Measurements from ENCODE around the gene INHBB.

Gene INHBB

DNA sequence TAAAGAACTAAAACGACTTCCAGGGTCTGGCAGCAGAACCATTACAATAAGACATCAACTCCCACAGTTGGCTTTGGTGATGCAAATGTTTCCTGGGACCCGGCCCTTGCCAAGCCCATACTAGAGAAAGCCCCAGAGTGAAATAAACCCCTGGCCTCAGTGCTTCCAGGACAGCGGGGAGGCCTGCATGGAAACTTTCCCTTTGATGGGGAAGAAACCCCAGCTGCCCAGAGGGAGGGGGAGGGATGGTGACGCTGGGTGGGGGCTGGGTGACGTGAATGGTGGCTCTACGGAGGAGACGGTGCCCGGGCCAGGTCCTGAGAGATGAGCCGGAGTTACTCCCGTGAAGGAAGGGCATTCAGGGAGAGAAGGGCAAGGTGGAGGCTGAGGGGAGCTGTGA is 27.5 kb downstream of the INHBB start:
- H3K4me3 ChIP-seq (ENCODE audit: low read length) = no peak overlapping the region
- DNase-seq (ENCODE audit: low read depth, low spot score) = no peak

DNA sequence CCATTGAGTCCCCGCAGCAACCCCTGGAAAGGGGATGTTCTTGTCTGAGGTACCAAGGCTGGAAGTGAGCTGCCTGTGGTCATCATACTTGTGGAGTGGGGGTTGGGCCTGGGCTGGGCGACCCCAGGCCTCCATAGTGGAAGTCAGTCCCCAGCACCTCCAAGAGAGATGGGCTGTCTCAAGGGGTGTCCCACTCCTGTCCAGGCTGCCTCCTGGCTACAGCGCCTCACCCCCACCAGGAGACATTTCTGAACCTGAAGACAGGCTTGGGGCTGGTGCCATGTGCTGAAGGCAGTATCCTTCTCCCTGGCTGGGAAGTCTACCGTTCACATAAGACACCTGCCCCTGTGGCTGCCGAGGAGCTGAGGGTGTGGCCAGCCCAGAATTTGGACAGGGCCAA is 28.9 kb downstream of the INHBB start:
- no peak for DNase-seq (ENCODE audit: low read depth, low spot score)
- no peak overlapping the region for H3K4me3 ChIP-seq (ENCODE audit: low read length)

GRCh38 chr2:120375251-120376020 is 29.5 kb downstream of the INHBB start:
- no peak overlapping the region for H3K4me3 ChIP-seq (ENCODE audit: low read length)
- DNase-seq (ENCODE audit: low read depth, low spot score) = no peak

GRCh38 chr2:120376101-120376500 is 30.2 kb downstream of the INHBB start:
- DNase-seq (ENCODE audit: low read depth, low spot score) = no peak
- H3K4me3 ChIP-seq (ENCODE audit: low read length) = no peak overlapping the region

DNA sequence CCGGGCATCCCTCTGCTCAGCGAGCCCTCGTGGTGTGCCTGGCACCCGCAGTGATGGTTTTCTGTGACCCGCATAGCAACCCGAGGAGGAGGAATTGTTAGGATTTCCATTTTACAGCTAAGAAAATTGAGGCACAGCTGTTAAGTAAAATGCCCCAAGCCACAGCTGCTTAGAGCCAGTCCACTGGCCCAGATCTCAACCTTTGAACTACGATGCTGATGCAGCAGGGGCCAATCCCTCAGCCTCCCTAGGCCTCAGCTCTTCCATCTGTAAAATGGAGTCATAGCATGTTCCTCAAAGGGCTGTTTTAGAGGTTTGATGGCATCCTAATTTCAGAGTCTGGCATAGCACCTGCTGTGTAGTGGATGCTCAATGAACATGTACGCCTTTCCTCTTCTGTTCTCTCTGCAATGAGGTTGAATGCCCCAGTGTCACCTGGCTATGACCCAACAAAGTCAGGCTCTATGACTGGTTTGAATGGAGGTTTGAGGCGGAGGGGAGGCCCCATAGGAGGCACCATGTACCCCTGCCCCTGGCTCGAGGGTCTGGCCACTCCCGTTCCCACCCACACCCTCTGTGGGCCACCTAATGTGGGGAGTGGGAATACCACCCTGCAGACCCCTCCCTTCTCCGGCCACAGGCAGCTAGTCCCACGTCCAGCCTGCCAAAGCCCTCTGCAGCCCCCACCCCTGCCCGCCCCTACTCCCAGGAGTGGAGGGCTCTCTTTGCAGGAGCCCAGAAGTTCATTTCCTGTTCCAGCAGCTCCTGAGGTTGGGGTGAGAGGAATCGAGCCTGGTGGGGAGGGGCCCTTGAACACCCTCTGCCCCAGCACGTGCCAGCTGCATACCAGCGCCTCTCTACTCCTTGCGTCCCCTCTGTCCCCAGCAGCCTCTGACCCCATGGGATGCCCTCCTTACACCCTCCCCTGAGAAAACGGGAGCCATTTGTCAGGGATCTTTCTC is 31.0 kb downstream of the INHBB start:
- no peak for DNase-seq (ENCODE audit: low read depth, low spot score)
- no peak overlapping the region for H3K4me3 ChIP-seq (ENCODE audit: low read length)

GRCh38 chr2:120378605-120379004 is 32.7 kb downstream of the INHBB start:
- H3K4me3 ChIP-seq (ENCODE audit: low read length) = no peak overlapping the region

DNA sequence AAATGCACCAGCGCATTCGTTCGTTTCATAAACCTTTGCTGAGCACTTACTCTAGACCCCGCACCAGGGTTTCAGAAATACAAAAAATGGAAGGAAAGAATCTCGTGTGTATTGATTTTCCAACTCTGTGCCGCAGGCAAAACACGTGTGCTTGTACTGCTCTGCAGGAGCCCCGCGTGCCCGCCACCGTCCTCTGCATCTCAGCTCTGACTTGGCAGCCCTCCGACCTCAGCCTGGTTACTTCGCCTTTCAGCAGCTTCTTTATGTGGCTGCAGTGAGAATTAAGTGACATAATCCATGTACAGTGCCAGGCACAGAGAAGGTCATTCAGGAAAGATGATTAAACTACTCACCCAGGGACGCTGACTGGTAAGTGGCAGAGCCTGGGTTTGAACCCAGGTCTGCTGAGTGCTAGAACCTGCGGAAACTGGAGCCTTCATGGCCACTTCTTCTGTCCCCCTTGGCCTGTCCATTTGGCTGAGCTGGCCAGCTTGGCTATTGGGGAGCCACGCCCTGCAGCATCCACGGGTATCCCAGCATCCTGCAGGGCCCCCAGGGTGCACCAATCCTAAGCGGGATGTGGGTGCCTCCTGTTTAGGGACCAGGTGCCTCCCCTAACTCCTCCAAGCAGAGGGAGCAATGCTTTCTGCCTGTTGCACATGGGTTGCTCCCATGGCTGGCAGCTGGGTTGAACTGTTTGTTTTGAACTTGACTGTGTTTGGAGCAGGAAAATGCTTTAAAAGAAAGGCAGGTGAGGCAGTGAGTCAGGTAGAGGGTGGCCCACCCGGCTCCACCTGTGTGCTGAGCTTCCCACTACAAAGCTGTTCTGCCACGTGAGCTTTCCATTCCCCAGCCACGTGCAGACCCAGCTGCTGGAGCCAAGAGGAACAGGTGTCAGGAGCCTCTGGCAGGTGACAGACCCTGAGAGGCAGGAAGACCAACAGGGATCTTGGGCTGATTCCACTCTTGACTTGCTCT is 34.3 kb downstream of the INHBB start:
- no peak overlapping the region for H3K4me3 ChIP-seq (ENCODE audit: low read length)
- DNase-seq (ENCODE audit: low read depth, low spot score) = no peak

More at GRCh38 chr2:120378605-120379004, 32.7 kb downstream of the INHBB start:
- no peak for DNase-seq (ENCODE audit: low read depth, low spot score)

GRCh38 chr2:120381192-120381591 is 35.3 kb downstream of the INHBB start:
- H3K4me3 ChIP-seq (ENCODE audit: low read length) = no peak overlapping the region
- no peak for DNase-seq (ENCODE audit: low read depth, low spot score)

- H3K4me3 ChIP-seq (ENCODE audit: low read length) = no peak overlapping the region
- DNase-seq (ENCODE audit: low read depth, low spot score) = no peak
Observed at GRCh38 chr2:120381661-120382060, 35.7 kb downstream of the INHBB start.

DNA sequence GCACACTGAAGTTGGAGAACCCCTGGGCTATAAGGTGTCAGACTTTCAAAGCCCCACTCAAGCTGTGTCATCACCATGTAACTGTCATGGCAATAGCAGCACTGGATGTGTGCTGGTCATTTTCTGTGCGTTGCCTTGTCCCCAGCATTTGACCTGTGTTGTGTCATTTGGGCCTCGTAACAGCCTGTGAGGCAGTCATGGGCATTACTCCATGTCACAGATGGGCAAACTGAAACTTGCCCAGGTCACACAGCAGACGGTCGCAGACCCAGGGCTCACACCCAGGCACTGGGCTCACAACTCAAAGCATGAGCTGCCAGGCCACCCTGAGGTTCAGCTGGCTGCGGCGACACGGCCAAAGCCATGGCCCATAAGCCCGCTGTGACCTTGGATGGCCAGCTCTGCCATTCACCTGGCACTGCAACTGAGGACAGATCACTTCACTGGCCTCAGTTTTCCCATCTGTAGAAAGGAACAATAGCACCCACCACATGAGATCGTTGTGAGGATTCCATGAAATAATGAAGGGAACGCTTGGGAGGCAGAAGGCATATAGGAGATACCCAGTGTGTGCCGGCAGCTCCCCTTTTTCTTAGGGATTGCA is 36.7 kb downstream of the INHBB start:
- no peak for DNase-seq (ENCODE audit: low read depth, low spot score)
- no peak overlapping the region for H3K4me3 ChIP-seq (ENCODE audit: low read length)

DNA sequence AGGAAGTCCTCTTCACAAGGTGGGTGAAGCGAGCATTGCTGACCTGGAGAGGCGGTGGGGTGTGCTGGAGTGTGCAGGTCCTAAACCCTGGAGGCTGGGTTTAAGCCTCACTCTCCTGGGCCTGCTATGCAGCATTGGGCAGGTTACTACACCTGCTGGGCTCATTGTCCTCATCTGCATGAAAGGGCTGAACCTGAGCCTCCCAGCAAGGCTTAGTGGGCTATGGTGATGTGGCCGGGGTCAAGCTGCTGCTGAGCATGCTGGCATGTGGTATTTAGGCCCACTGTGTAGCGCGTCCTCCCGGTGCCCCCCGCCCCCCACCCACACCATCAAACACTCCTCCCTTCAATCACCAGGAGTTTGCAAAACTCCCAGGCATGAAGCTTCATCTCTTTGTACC is 37.3 kb downstream of the INHBB start:
- H3K4me3 ChIP-seq (ENCODE audit: low read length) = no peak overlapping the region
- no peak for DNase-seq (ENCODE audit: low read depth, low spot score)

DNA sequence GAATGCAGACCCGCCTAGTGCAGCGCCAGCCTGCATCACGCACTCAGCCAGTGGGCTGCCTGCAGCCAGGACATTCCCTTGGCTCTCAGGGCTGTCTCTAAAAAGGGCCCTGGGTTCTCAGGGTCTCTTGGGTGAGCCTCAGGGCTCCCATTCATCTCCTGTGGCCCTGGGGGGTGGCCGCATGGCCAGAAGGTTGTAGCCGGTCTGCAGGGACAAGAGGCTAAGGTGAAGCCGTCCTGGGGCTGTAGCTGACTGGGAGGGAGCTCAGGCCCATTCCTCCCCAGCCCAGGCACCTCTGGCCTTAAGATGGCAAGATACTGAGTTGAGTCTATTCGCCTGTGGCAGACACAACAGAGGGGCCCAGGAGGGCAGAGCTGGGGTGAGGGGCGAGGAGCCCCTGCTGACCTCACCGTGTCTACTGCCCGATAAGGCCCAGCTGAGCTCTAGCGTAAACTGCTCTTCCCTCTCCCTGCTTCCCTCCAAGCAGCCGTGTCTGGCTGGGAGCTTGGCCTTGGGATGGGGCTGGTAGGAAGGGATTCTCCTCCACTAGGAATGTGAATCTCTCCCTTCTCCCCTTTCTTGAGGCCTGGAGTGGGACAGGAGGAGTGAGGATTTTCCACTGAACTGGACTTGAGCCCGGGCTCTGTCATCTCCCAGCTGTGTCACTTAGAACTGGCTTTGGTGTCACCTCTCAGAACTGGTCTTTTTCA is 37.9 kb downstream of the INHBB start:
- no peak overlapping the region for H3K4me3 ChIP-seq (ENCODE audit: low read length)
- DNase-seq (ENCODE audit: low read depth, low spot score) = no peak

DNA sequence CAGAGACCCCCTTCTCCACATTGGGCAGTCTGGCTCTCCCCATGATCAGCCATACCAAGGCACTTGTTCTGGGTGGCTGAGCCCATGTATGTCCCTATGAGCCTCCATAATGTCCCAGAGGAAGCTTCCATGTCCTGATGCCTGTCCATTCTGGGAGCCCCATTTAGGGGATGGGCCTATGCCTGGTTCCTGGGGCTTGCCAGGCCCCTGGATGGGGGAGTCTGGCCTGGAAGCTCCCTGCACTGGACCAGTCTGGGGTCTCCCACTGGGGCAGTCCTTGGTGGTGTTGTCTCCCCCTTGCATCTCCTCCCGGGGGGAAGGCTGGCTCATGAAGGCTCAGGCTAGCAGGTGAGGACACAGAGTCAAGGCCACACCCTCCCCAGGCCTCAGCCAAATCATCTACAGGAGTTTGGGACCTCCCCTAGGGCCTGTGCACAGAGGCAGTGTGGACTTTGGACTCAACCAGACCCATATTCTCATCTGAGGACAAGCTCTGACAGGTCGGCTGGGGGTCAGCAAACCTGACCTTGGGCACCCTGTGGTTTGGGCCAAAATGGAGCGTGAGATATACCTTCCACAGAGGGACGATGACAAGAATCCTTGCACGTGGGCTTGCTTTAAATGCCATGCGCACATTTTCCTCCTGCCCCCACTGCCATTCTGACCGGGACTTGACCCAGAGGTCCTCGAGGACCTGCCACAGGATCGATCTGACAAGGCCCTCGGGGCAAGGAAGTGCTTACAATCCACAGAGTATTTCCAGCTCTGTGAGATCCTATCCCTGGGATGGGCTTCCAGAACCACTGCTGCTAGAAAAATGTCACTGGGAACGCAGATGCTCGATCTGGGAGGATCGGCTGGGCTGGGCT is 38.8 kb downstream of the INHBB start:
- no peak for DNase-seq (ENCODE audit: low read depth, low spot score)
- H3K4me3 ChIP-seq (ENCODE audit: low read length) = no peak overlapping the region

GRCh38 chr2:120385355-120386127 is 39.6 kb downstream of the INHBB start:
- DNase-seq (ENCODE audit: low read depth, low spot score) = no peak
- no peak overlapping the region for H3K4me3 ChIP-seq (ENCODE audit: low read length)

- DNase-seq (ENCODE audit: low read depth, low spot score) = no peak
- no peak overlapping the region for H3K4me3 ChIP-seq (ENCODE audit: low read length)
Observed at GRCh38 chr2:120388222-120389035, 42.5 kb downstream of the INHBB start.

DNA sequence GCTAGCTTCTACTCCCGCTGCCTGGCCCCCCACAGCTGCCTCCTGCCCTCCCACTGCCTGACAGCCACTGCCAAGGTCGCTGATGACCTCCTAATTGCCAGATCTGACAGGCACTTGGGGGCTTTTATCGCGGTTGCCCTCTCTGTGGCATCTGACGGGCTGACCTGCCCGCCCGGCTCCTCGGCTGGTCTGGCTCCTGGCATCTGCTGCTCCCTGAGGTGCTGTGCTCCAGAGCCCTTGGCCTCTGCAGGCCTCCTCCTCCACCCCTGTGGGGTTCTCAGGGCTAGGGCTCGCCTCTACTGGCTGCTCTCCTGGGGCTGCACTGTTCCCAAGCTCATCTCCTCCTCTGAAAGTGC is 43.1 kb downstream of the INHBB start:
- DNase-seq (ENCODE audit: low read depth, low spot score) = no peak
- H3K4me3 ChIP-seq (ENCODE audit: low read length) = no peak overlapping the region
